Measurements from ENCODE around the gene CFTR. TPM values are rescaled to one million over a fixed set of nuclear protein-coding genes. Genes with fewer than 3 reads are reported as not detected.

The CFTR gene
- total and polyA plus RNA-seq, 2 of the 4 experiments (the other 2 are of a cell fraction): 0.18 to 0.21 TPM

DNA sequence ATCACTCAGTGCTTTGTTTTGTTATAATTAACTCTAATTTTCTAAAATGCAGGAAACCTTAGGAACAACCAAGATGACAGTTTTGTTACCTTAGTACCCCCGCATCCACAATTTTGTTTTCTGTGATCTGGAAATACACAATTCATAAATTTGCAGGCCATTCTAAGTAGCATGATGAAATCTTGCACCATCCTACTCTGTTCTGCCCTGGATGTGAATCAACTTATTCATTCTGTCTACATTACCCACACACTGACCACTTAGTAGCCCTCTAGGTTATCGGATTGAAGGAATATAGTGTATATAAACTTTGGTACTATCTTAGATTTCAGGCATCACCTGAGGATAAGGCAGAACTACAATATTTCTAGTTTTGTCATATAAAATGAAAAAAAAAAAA is 237.5 kb downstream of the CFTR start:
- H3K4me3 ChIP-seq (ENCODE audit: insufficient read depth, low read depth, low read length): no peak overlapping the region
- no peak overlapping the region for H2AFZ ChIP-seq (replicated peaks; ENCODE audit: low read length, poor library complexity)
- no peaks in the 10 kb centered on the region for H3K9me3 ChIP-seq (ENCODE audit: control insufficient read depth, insufficient read depth, low read length)
- no peaks in the 10 kb centered on the region for H3K4me1 ChIP-seq (ENCODE audit: control insufficient read depth, insufficient read depth, low read length)
- no peak overlapping the region for H3K4ac ChIP-seq (ENCODE audit: low read depth, low read length)
- no peak overlapping the region for H2AK9ac ChIP-seq (replicated peaks; ENCODE audit: low read depth, low read length, poor library complexity)
- H2BK120ac ChIP-seq (ENCODE audit: low read depth, low read length): no peak overlapping the region; the same call in 1 of the 2 replicates
- no peak overlapping the region; the same call in 1 of the 2 replicates for H3K18ac ChIP-seq (ENCODE audit: low read depth, low read length)
- H4K20me1 ChIP-seq (ENCODE audit: insufficient read depth, low read length): no peaks in the 10 kb centered on the region
- intact Hi-C loops (cut with micrococcal nuclease) (loop anchor here (5.0 to 10.0 kb wide), 4 partner anchors 130 to 785 kb away; no protein-coding TSS in a partner anchor), dilution Hi-C loops (cut with HindIII; ENCODE audit: low sequenced_read_pairs, unreplicated experiment) (no loop called here), in situ Hi-C loops (cut with MboI; ENCODE audit: low sequenced_read_pairs) (loop anchor here (10.0 to 25.0 kb wide), 2 partner anchors 263 to 780 kb away; no protein-coding TSS in a partner anchor)
- H3K79me1 ChIP-seq (ENCODE audit: low read depth in 1 of 2, low read length in 2 of 2): no peaks in the 10 kb centered on the region; a peak in 1 of 4 replicates
- CTCF ChIA-PET: interaction anchor here (0.6 to 2.2 kb wide), 4 partner anchors 245 to 317 kb away, joined by 3 to 20 read pairs (median 7); no protein-coding TSS in a partner anchor
- H3K27ac ChIP-seq (ENCODE audit: insufficient read depth, low read length): no peak overlapping the region
- no peak overlapping the region for H3K4me2 ChIP-seq (ENCODE audit: low read depth, low read length)
- no peak overlapping the region for H2BK20ac ChIP-seq (ENCODE audit: low read depth, low read length)
- H4K8ac ChIP-seq (ENCODE audit: low read depth in 2 of 2, low read length in 2 of 2): no peak overlapping the region; a peak in 1 of 4 replicates
- H4K5ac ChIP-seq (ENCODE audit: low read depth, low read length): no peak overlapping the region
- no peak overlapping the region for H2BK15ac ChIP-seq (ENCODE audit: low read depth, low read length)
- H3K36me3 ChIP-seq (ENCODE audit: control insufficient read depth, insufficient read depth, low read length): no peaks in the 10 kb centered on the region
- BruUV-seq (replicated peaks): no TSS peak
- POLR2A ChIA-PET (ENCODE audit: unreplicated experiment): no interaction called here
- no peak overlapping the region for H3K9ac ChIP-seq (ENCODE audit: low read depth, low read length)
- no peaks in the 10 kb centered on the region for H3K27me3 ChIP-seq (ENCODE audit: control insufficient read depth, insufficient read depth, low read length)
- no peak overlapping the region for H3K14ac ChIP-seq (replicated peaks; ENCODE audit: low read depth, low read length)
- DNase-seq (peak; percentile 12), ATAC-seq (ENCODE audit: low read depth) (no peak)
- H3K9me1 ChIP-seq (ENCODE audit: insufficient read depth, low read length): no peaks in the 10 kb centered on the region
- WGBS, 2 experiments (ENCODE audit: extremely low coverage in 2 of 2, insufficient read length in 1 of 2): 100% methylated on average over 1 of the region's 2 CpGs; no CpG with 5 or more reads in 1 of the 2 experiments
- H4K91ac ChIP-seq (ENCODE audit: insufficient read depth, low read depth, low read length): no peak overlapping the region
- H3K56ac ChIP-seq (ENCODE audit: extremely low read depth, insufficient read depth, low read length): no peak overlapping the region
- no peak for TF ChIP-seq POLR2A (IDR thresholded peaks at IDR 0.05; ENCODE audit: low read depth, low read length)
- TF ChIP-seq CEBPB (IDR thresholded peaks at IDR 0.05; ENCODE audit: low read depth, low read length): peak; percentile 44; the same call in 1 of the 2 replicates
- H2AK5ac ChIP-seq (ENCODE audit: low read depth, low read length): no peak overlapping the region
- H3K23ac ChIP-seq (ENCODE audit: low read depth, low read length): no peak overlapping the region
- no peak overlapping the region for H2BK5ac ChIP-seq (ENCODE audit: low read depth, low read length, poor library complexity, severe bottlenecking)

Small RNAs within 50 kb of the gene (microRNA-seq; reads per million reads assigned to microRNA genes)
- not detected for gene AC000111.1 (ENCODE audit: insufficient read depth, insufficient read length)
- gene AC000111.2 (ENCODE audit: insufficient read depth, insufficient read length): not detected

Small RNAs within 50 kb of the gene (small RNA-seq; reads per million reads assigned to genes)
- gene AC000111.1 (0 reads per million in 5 experiments), gene AC000111.2 (0 reads per million in 5 experiments)

Other genes with a start within 250 kb of the CFTR start
- 1.4 and 1.8 TPM in 2 replicates for gene WNT2, start 157.0 kb upstream of the CFTR start, total RNA-seq (2012; rRNA removed)
- 1.5 and 1.9 TPM in 2 replicates for gene WNT2, start 157.0 kb upstream of the CFTR start, polyA plus RNA-seq (2012; rRNA removed)
- not detected in 2 replicates for gene ASZ1, start 52.5 kb upstream of the CFTR start, total RNA-seq (2012; rRNA removed)
- not detected in 2 replicates for gene ASZ1, start 52.5 kb upstream of the CFTR start, polyA plus RNA-seq (2012; rRNA removed)